Brain microvascular endothelial cell (primary cell): ENCODE results near the gene POLDIP3.
A peak's percentile ranks its signal among the peaks of the same experiment; 100 is the strongest.

ENCODE experiments used
- DNase-seq: peaks from one replicate; pipeline ENCODE4 v3.0.0-alpha.2; 2020
- H3K27ac ChIP-seq: fragments of 250-450 bp; sonication (Bioruptor Pico); 2 replicates; pipeline ENCODE4 v1.5.1; 2020; ENCODE audit warnings: mild to moderate bottlenecking, moderate library complexity
- H3K27me3 ChIP-seq: fragments of 250-450 bp; sonication (Bioruptor Pico); replicated peaks from 2 replicates; pipeline ENCODE4 v1.5.1; 2020; ENCODE audit warnings: mild to moderate bottlenecking
- H3K36me3 ChIP-seq: fragments of 250-450 bp; sonication (Bioruptor Pico); replicated peaks from 2 replicates; pipeline ENCODE4 v1.5.1; 2020; ENCODE audit warnings: mild to moderate bottlenecking
- H3K4me3 ChIP-seq: 2 replicates; pipeline ENCODE4 v1.5.1; 2011; ENCODE audit warnings: low read depth, mild to moderate bottlenecking, control low read depth, low read length, moderate library complexity
- CTCF ChIP-seq: IDR thresholded peaks from 2 replicates; pipeline ENCODE4 v1.5.1; 2011; ENCODE audit warnings: low read depth, mild to moderate bottlenecking, moderate library complexity, low read length, control low read depth, inconsistent platforms; ENCODE audit errors: missing control alignments
- in situ Hi-C: cut with HindIII; loops from 2 replicates; pipeline ENCODE4 v1.10.0; 2017; ENCODE audit warnings: low sequenced_read_pairs, low pct_ligation_motif_present

Gene POLDIP3

GRCh38 chr22:42646569-42647525 is 32.2 kb upstream of the POLDIP3 start:
- no peak for TF ChIP-seq CTCF
- Histone ChIP-seq H3K27me3 (no peaks in the 10 kb centered on the region), H3K27ac (no peak overlapping the region), H3K4me3 (no peak overlapping the region), H3K36me3 (no peaks in the 10 kb centered on the region)
- no peak for DNase-seq
- in situ Hi-C loops = loop anchor here (25.0 kb wide), 1 partner anchor 165 kb away; no protein-coding TSS in a partner anchor

- in situ Hi-C loops = loop anchor here (25.0 kb wide), 1 partner anchor 166 kb away; no protein-coding TSS in a partner anchor
Observed at GRCh38 chr22:42645938-42646568, 31.4 kb upstream of the POLDIP3 start.

GRCh38 chr22:42645341-42645937 is 30.8 kb upstream of the POLDIP3 start:
- Histone ChIP-seq H3K36me3 (no peaks in the 10 kb centered on the region), H3K4me3 (no peak overlapping the region), H3K27ac (peak overlapping the region; percentile 61), H3K27me3 (no peaks in the 10 kb centered on the region)
- no peak for DNase-seq
- no peak for TF ChIP-seq CTCF
- in situ Hi-C loops = loop anchor here (25.0 kb wide), 1 partner anchor 167 kb away; no protein-coding TSS in a partner anchor

More at GRCh38 chr22:42645938-42646568, 31.4 kb upstream of the POLDIP3 start:
- no peaks in the 10 kb centered on the region for H3K36me3 ChIP-seq
- H3K27me3 ChIP-seq = no peaks in the 10 kb centered on the region
- H3K27ac ChIP-seq = no peak overlapping the region
- no peak overlapping the region for H3K4me3 ChIP-seq
- TF ChIP-seq CTCF = no peak
- DNase-seq = no peak

- Histone ChIP-seq H3K36me3 (no peaks in the 10 kb centered on the region), H3K27me3 (no peaks in the 10 kb centered on the region), H3K27ac (peak overlapping the region; percentile 61), H3K4me3 (peak overlapping the region; percentile 5)
- no peak for TF ChIP-seq CTCF
- in situ Hi-C loops = loop anchor here (25.0 kb wide), 1 partner anchor 168 kb away; no protein-coding TSS in a partner anchor
- DNase-seq = no peak
Observed at GRCh38 chr22:42644422-42645340, 30.0 kb upstream of the POLDIP3 start.
